ENCODE measurements around the gene WNT2B. TPM values are rescaled to one million over a fixed set of nuclear protein-coding genes. Genes with fewer than 3 reads are reported as not detected.

WNT2B gene
- total RNA-seq, 1 donor from 2014 or later, result 4.4 TPM

- no peak for DNase-seq (ENCODE audit: extremely low read depth, low read depth, low spot score)
These were observed 54.6 kb downstream of the WNT2B start for GRCh38 chr1:112563341-112563740.

- no peak for DNase-seq (ENCODE audit: extremely low read depth, low read depth, low spot score)
These were observed 55.3 kb downstream of the WNT2B start for GRCh38 chr1:112564081-112564480.

GRCh38 chr1:112565800-112566199, 57.0 kb downstream of the WNT2B start:
- no peak for DNase-seq (ENCODE audit: extremely low read depth, low read depth, low spot score)

- peak; percentile 42 for DNase-seq (ENCODE audit: extremely low read depth, low read depth, low spot score)
These were observed 66.5 kb downstream of the WNT2B start for GRCh38 chr1:112575154-112575804.

- DNase-seq (ENCODE audit: extremely low read depth, low read depth, low spot score), result no peak
These were observed 67.5 kb downstream of the WNT2B start for GRCh38 chr1:112576240-112576639.

Other genes starting within 250 kb of the WNT2B start
- gene CTTNBP2NL, start 112.8 kb upstream of the WNT2B start, total RNA-seq, result 44.0 and 46.1 TPM in 2 replicates
- gene ST7L, start 110.2 kb downstream of the WNT2B start, total RNA-seq, result 13.5 and 16.3 TPM in 2 replicates
- 233 and 259 TPM in 2 replicates for gene CAPZA1, start 110.9 kb downstream of the WNT2B start, total RNA-seq
- gene MOV10, start 165.7 kb downstream of the WNT2B start, total RNA-seq, result 56.0 and 97.3 TPM in 2 replicates
- 891 and 1,113 TPM in 2 replicates for gene RHOC, start 198.2 kb downstream of the WNT2B start, total RNA-seq
- gene PPM1J, start 206.4 kb downstream of the WNT2B start, total RNA-seq, result 1.6 and 2.2 TPM in 2 replicates

All from glomerular endothelial cell (primary cell).